Hepatic stellate cell (primary cell): ENCODE results near the gene FUS.
"Not testable (repeated sequence)": the region's sequence is repeated elsewhere in the genome, so short reads cannot be mapped to it uniquely, and the experiment has no call there.

Source experiments
- DNase-seq: peaks from one replicate; pipeline ENCODE4 v3.0.0; 2011; ENCODE audit warnings: low spot score

FUS gene

GRCh38 chr16:31186930-31187807 is 7.2 kb downstream of the FUS start:
- DNase-seq = no peak

- DNase-seq = no peak
Measured at GRCh38 chr16:31187808-31188189, 7.9 kb downstream of the FUS start.

GRCh38 chr16:31188450-31189411 is 8.8 kb downstream of the FUS start:
- DNase-seq = no peak

GRCh38 chr16:31189412-31189778 is 9.5 kb downstream of the FUS start:
- DNase-seq = no peak

GRCh38 chr16:31190061-31190460 is 10.1 kb downstream of the FUS start:
- DNase-seq = no peak

GRCh38 chr16:31190818-31191444 is 11.0 kb downstream of the FUS start:
- no peak for DNase-seq

GRCh38 chr16:31191697-31192428 is 11.9 kb downstream of the FUS start:
- no peak for DNase-seq

GRCh38 chr16:31192856-31193642 is 13.1 kb downstream of the FUS start:
- DNase-seq = no peak

GRCh38 chr16:31193874-31194273 is 13.9 kb downstream of the FUS start:
- no peak for DNase-seq

- no peak for DNase-seq
Measured at GRCh38 chr16:31194898-31195297, 15.0 kb downstream of the FUS start.

- not testable (repeated sequence) for DNase-seq
Measured at GRCh38 chr16:31195861-31196260, 15.9 kb downstream of the FUS start.

- DNase-seq = no peak
Measured at GRCh38 chr16:31196324-31197088, 16.6 kb downstream of the FUS start.

- no peak for DNase-seq
Measured at GRCh38 chr16:31198207-31198882, 18.4 kb downstream of the FUS start.

- DNase-seq = no peak
Measured at GRCh38 chr16:31199430-31200041, 19.6 kb downstream of the FUS start.

- not testable (repeated sequence) for DNase-seq
Measured at GRCh38 chr16:31200111-31200510, 20.2 kb downstream of the FUS start.

GRCh38 chr16:31200821-31201568 is 21.1 kb downstream of the FUS start:
- peak; percentile 53 for DNase-seq

GRCh38 chr16:31201582-31202413 is 21.9 kb downstream of the FUS start:
- DNase-seq = no peak
